ENCODE results near the gene WDFY3. TPM values are rescaled to one million over a fixed set of nuclear protein-coding genes. Genes with fewer than 3 reads are reported as not detected.

Gene WDFY3
- total RNA-seq, 1 experiment from 2014 or later = 39.9 TPM

DNA sequence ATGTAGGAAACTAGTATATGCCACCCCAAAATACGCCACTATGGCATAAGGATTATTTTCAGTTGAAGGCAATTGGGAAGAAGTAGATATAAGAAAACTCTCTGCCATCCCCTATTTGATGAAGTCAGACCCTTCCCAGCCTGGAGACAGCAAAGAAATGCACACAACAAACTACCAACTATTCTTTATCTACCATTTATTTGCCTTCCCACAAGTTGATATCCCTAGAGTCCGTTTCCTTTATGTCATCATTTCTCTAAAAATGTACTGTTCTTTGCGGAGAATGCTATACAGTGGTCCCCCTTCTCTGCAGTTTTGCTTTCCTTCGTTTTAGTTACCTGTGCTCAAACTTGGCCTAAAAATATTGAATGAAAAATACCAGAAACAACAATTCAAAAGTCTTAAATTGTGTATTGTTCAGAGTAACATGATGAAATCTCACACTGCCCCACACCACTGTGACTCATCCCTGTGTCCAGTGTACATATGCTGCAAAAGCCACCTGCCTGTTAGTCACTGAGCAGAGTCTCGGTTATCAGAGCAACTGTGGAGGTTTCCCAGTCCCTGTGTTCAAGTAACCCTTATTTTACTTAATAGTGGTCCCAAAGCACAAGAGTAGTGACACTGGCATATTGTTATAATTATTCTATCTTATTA, 152.3 kb downstream of the WDFY3 start (continued):
- TF ChIP-seq CBX3 (IDR thresholded peaks at IDR 0.05; ENCODE audit: low read depth) (peak; percentile 51), EGR1 (IDR thresholded peaks at IDR 0.05; ENCODE audit: low read depth) (no peak), ZFX (IDR thresholded peaks at IDR 0.05) (no peak), SIN3A (IDR thresholded peaks at IDR 0.05; ENCODE audit: low read depth) (no peak)
- TF ChIP-seq, protein P1, sequence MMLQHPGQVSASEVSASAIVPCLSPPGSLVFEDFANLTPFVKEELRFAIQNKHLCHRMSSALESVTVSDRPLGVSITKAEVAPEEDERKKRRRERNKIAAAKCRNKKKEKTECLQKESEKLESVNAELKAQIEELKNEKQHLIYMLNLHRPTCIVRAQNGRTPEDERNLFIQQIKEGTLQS (IDR thresholded peaks at IDR 0.05) = peak; percentile 74
- TF ChIP-seq, protein P2, sequence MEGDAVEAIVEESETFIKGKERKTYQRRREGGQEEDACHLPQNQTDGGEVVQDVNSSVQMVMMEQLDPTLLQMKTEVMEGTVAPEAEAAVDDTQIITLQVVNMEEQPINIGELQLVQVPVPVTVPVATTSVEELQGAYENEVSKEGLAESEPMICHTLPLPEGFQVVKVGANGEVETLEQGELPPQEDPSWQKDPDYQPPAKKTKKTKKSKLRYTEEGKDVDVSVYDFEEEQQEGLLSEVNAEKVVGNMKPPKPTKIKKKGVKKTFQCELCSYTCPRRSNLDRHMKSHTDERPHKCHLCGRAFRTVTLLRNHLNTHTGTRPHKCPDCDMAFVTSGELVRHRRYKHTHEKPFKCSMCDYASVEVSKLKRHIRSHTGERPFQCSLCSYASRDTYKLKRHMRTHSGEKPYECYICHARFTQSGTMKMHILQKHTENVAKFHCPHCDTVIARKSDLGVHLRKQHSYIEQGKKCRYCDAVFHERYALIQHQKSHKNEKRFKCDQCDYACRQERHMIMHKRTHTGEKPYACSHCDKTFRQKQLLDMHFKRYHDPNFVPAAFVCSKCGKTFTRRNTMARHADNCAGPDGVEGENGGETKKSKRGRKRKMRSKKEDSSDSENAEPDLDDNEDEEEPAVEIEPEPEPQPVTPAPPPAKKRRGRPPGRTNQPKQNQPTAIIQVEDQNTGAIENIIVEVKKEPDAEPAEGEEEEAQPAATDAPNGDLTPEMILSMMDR (IDR thresholded peaks at IDR 0.05 in 2 of 3, conservative IDR thresholded peaks at IDR 0.05 in 1 of 3; ENCODE audit: borderline replicate concordance in 1 of 3, insufficient read depth in 1 of 3, low read depth in 2 of 3, low read length in 2 of 3) = no peak

DNA sequence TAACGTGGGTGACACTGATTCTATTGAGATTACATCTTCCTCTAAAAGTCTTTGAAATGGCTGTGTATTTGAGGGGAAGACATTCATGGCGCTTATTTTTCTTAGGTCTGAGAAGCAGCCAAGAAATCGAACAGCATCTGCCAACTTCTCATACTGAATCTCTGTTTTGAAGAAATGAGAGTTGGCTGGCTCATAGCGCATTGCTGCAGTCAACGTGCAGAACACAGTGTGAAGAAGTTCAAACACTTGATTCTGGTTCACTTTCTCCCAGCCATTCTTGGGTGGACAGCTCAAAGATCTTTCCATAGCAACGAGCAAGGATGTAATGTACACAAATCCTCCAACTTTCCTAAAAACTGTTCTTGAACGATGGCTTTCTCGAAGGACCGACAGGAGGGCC, 156.5 kb downstream of the WDFY3 start:
- Histone ChIP-seq H4K20me1 (ENCODE audit: insufficient read depth) (no peaks in the 10 kb centered on the region), H3K9ac (ENCODE audit: low read length) (no peak overlapping the region), H3K4me3 (replicated peaks in 1 of 2; ENCODE audit: low read depth in 1 of 2, low read length in 2 of 2) (no peak overlapping the region), H2AFZ (ENCODE audit: low read depth, low read length, poor library complexity, severe bottlenecking) (no peak overlapping the region), H3K36me3 (ENCODE audit: control insufficient read depth in 1 of 2, insufficient read depth in 2 of 2, low read length in 2 of 2) (no peaks in the 10 kb centered on the region), H3K27me3 (ENCODE audit: insufficient read depth, low read length) (no peaks in the 10 kb centered on the region), H3K4me2 (ENCODE audit: low read length) (no peak overlapping the region), H3K79me2 (ENCODE audit: insufficient read depth, low read length) (no peaks in the 10 kb centered on the region), H3K9me2 (ENCODE audit: insufficient read depth) (no peaks in the 10 kb centered on the region), H3K27ac (ENCODE audit: low read depth, low read length) (no peak overlapping the region), H3K4me1 (ENCODE audit: control insufficient read depth in 1 of 2, insufficient read depth in 2 of 2, low read length in 2 of 2) (peaks cover 0 to 9% of the 10 kb centered on the region in 2 experiments; a peak in 1 of 4 replicates), H3K9me3 (ENCODE audit: control insufficient read depth in 1 of 2, insufficient read depth in 1 of 2, low read depth in 1 of 2, low read length in 2 of 2) (no peaks in the 10 kb centered on the region)
- DNase-seq (ENCODE audit: low read depth, low spot score) (no peak), ATAC-seq (no peak)
- ChIA-PET CTCF (no interaction called here), POLR2A (no interaction called here), RAD21 (ENCODE audit: low non-redundant PET in 1 of 2, low total read pairs in 2 of 2, uncharacterized antibody in 2 of 2, unreplicated experiment in 2 of 2) (no interaction called here)
- no peak for TF ChIP-seq CBX3 (IDR thresholded peaks at IDR 0.05; ENCODE audit: low read depth)
- TF ChIP-seq POLR2AphosphoS5 (IDR thresholded peaks at IDR 0.05; ENCODE audit: low read depth, low read length) = no peak
- no peak for TF ChIP-seq POLR2A (IDR thresholded peaks at IDR 0.05; ENCODE audit: borderline replicate concordance, extremely low read depth, insufficient read depth, insufficient read length)
- no TSS peak for BruUV-seq (replicated peaks)
- intact Hi-C loops (cut with micrococcal nuclease) = no loop called here

All from HCT116 (cell line).